Neural cell (in vitro differentiated cells): ENCODE results near the gene SETD1A. TPM values are rescaled to one million over a fixed set of nuclear protein-coding genes. Genes with fewer than 3 reads are reported as not detected.

Experiments
- H2AFZ ChIP-seq: fragments of 200-600, 300-800 bp; sonication (generic), shearing (Covaris generic); 2 replicates; pipeline ENCODE4 v1.6.0; 2014; ENCODE audit warnings: low read depth, mild to moderate bottlenecking, antibody characterized with exemption, low read length, moderate library complexity
- H3F3A ChIP-seq: fragments of 200-600 bp; shearing (Covaris generic); 2 replicates; pipeline ENCODE4 v1.6.1; 2016; ENCODE audit warnings: mild to moderate bottlenecking, moderate library complexity, mixed read lengths, antibody characterized with exemption, low read length; ENCODE audit not compliant: insufficient read depth, poor library complexity, severe bottlenecking
- H3K27ac ChIP-seq: fragments of 200-600, 300-800 bp; sonication (generic), shearing (Covaris generic); 2 replicates; pipeline ENCODE4 v1.5.1; 2014; ENCODE audit warnings: mild to moderate bottlenecking, low read length, moderate library complexity
- H3K27me3 ChIP-seq: fragments of 300-800, 200-600 bp; sonication (generic), shearing (Covaris generic); 2 replicates; pipeline ENCODE4 v1.6.0; 2014; ENCODE audit warnings: mild to moderate bottlenecking, low read depth, low read length, moderate library complexity; ENCODE audit not compliant: insufficient read depth
- H3K36me3 ChIP-seq: fragments of 300-800, 200-600 bp; sonication (generic), shearing (Covaris generic); 2 replicates; pipeline ENCODE4 v1.5.1; 2014; ENCODE audit warnings: mild to moderate bottlenecking, antibody characterized with exemption, low read length, moderate library complexity; ENCODE audit not compliant: insufficient read depth
- H3K4me2 ChIP-seq: fragments of 300-800, 200-600 bp; sonication (generic), shearing (Covaris generic); 2 replicates; pipeline ENCODE4 v1.6.0; 2014; ENCODE audit warnings: mild to moderate bottlenecking, low read length
- H3K4me3 ChIP-seq: fragments of 300-800, 200-600 bp; sonication (generic), shearing (Covaris generic); 2 replicates; pipeline ENCODE4 v1.5.1; 2014; ENCODE audit warnings: mild to moderate bottlenecking, low read length, moderate library complexity
- H3K79me2 ChIP-seq: fragments of 200-600 bp; shearing (Covaris generic); replicated peaks from 2 replicates; pipeline ENCODE4 v1.6.0; 2014; ENCODE audit warnings: mild to moderate bottlenecking, low read length, moderate library complexity; ENCODE audit not compliant: insufficient read depth
- H3K9ac ChIP-seq: fragments of 300-800, 200-600 bp; sonication (generic), shearing (Covaris generic); 2 replicates; pipeline ENCODE4 v1.6.1; 2016; ENCODE audit warnings: mild to moderate bottlenecking, low read length, mixed read lengths
- H3K9me2 ChIP-seq: fragments of 200-600 bp; shearing (Covaris generic); 2 replicates; pipeline ENCODE4 v1.6.1; 2016; ENCODE audit warnings: mild to moderate bottlenecking, low read length, mixed read lengths; ENCODE audit not compliant: insufficient read depth
- H3K9me3 ChIP-seq: fragments of 200-600, 300-800 bp; sonication (generic), shearing (Covaris generic); 2 replicates; pipeline ENCODE4 v1.6.1; 2016; ENCODE audit warnings: mild to moderate bottlenecking, mixed run types, low read length, moderate library complexity, mixed read lengths
- H4K20me1 ChIP-seq: fragments of 200-600 bp; shearing (Covaris generic); 2 replicates; pipeline ENCODE4 v1.6.1; 2016; ENCODE audit warnings: mild to moderate bottlenecking, mixed run types; ENCODE audit not compliant: insufficient read depth
- EP300 ChIP-seq: fragments of 450-650 bp; conservative IDR thresholded peaks from 2 replicates; pipeline ENCODE4 v1.6.1; 2014; ENCODE audit warnings: antibody characterized with exemption, mild to moderate bottlenecking, moderate library complexity; ENCODE audit not compliant: poor library complexity, severe bottlenecking
- EZH2 ChIP-seq: fragments of 200-600, 300-800 bp; shearing (Covaris generic), sonication (generic); IDR thresholded peaks from 2 replicates; pipeline ENCODE4 v1.6.1; 2014; ENCODE audit warnings: antibody characterized with exemption, low read length, borderline replicate concordance, mild to moderate bottlenecking; ENCODE audit not compliant: insufficient read depth, poor library complexity, severe bottlenecking
- MXI1 ChIP-seq: fragments of 450-650 bp; conservative IDR thresholded peaks from 2 replicates; pipeline ENCODE4 v1.6.1; 2014; ENCODE audit warnings: antibody characterized with exemption, mild to moderate bottlenecking; ENCODE audit not compliant: poor library complexity, severe bottlenecking
- POLR2AphosphoS5 ChIP-seq: IDR thresholded peaks from 2 replicates; pipeline ENCODE4 v1.6.1; 2012
- RAD21 ChIP-seq: fragments of 450-650 bp; conservative IDR thresholded peaks from 2 replicates; pipeline ENCODE4 v1.6.1; 2014; ENCODE audit warnings: antibody characterized with exemption, mild to moderate bottlenecking, moderate library complexity
- SMC3 ChIP-seq: fragments of 450-650 bp; conservative IDR thresholded peaks from 2 replicates; pipeline ENCODE4 v1.6.1; 2014; ENCODE audit warnings: antibody characterized with exemption, mild to moderate bottlenecking, moderate library complexity; ENCODE audit not compliant: poor library complexity
- TAF1 ChIP-seq: IDR thresholded peaks from 2 replicates; pipeline ENCODE4 v1.6.1; 2012; ENCODE audit warnings: low read depth
- polyA plus RNA-seq: library from polyadenylated mRNA; depleted of rRNA; stranded (reverse); fragments of >200 nt; gene quantifications from 2 replicates; pipeline ENCODE4 v1.2.3, GENCODE V29; 2014
- TF ChIP-seq, protein P1 (sequence below): IDR thresholded peaks from 2 replicates; pipeline ENCODE4 v1.6.1; 2012; ENCODE audit warnings: borderline replicate concordance
- TF ChIP-seq, protein P2 (sequence below): fragments of 450-650 bp; IDR thresholded peaks from 2 replicates; pipeline ENCODE4 v1.5.1; 2014; ENCODE audit warnings: antibody characterized with exemption, mild to moderate bottlenecking, moderate library complexity; ENCODE audit not compliant: poor library complexity, severe bottlenecking

The SETD1A gene
- polyA plus RNA-seq, 1 donor from 2014 or later = 1.4 TPM

DNA sequence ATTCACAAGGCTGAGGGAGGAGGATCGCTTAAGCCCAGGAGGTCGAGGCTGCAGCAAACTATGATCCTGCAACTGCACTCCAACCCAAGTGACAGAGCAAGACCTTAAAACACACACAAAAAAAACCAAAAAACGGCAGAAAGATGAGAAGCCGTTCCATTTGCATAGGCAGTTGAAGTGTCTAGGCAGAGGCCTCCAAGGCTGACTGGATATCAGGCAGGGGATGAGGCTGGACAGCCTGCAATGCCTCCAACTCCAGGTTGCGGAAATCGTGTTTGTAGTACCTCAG, 36.2 kb upstream of the SETD1A start:
- no peaks in the 10 kb centered on the region for H3K9me2 ChIP-seq
- H4K20me1 ChIP-seq = no peaks in the 10 kb centered on the region
- no peaks in the 10 kb centered on the region for H3F3A ChIP-seq
- H3K4me2 ChIP-seq = no peak overlapping the region
- no peaks in the 10 kb centered on the region for H3K27me3 ChIP-seq
- H3K9me3 ChIP-seq = no peaks in the 10 kb centered on the region
- H3K27ac ChIP-seq = peak overlapping the region; percentile 94
- TF ChIP-seq, protein P1, sequence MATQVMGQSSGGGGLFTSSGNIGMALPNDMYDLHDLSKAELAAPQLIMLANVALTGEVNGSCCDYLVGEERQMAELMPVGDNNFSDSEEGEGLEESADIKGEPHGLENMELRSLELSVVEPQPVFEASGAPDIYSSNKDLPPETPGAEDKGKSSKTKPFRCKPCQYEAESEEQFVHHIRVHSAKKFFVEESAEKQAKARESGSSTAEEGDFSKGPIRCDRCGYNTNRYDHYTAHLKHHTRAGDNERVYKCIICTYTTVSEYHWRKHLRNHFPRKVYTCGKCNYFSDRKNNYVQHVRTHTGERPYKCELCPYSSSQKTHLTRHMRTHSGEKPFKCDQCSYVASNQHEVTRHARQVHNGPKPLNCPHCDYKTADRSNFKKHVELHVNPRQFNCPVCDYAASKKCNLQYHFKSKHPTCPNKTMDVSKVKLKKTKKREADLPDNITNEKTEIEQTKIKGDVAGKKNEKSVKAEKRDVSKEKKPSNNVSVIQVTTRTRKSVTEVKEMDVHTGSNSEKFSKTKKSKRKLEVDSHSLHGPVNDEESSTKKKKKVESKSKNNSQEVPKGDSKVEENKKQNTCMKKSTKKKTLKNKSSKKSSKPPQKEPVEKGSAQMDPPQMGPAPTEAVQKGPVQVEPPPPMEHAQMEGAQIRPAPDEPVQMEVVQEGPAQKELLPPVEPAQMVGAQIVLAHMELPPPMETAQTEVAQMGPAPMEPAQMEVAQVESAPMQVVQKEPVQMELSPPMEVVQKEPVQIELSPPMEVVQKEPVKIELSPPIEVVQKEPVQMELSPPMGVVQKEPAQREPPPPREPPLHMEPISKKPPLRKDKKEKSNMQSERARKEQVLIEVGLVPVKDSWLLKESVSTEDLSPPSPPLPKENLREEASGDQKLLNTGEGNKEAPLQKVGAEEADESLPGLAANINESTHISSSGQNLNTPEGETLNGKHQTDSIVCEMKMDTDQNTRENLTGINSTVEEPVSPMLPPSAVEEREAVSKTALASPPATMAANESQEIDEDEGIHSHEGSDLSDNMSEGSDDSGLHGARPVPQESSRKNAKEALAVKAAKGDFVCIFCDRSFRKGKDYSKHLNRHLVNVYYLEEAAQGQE = no peak
- TF ChIP-seq, protein P2, sequence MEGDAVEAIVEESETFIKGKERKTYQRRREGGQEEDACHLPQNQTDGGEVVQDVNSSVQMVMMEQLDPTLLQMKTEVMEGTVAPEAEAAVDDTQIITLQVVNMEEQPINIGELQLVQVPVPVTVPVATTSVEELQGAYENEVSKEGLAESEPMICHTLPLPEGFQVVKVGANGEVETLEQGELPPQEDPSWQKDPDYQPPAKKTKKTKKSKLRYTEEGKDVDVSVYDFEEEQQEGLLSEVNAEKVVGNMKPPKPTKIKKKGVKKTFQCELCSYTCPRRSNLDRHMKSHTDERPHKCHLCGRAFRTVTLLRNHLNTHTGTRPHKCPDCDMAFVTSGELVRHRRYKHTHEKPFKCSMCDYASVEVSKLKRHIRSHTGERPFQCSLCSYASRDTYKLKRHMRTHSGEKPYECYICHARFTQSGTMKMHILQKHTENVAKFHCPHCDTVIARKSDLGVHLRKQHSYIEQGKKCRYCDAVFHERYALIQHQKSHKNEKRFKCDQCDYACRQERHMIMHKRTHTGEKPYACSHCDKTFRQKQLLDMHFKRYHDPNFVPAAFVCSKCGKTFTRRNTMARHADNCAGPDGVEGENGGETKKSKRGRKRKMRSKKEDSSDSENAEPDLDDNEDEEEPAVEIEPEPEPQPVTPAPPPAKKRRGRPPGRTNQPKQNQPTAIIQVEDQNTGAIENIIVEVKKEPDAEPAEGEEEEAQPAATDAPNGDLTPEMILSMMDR = no peak
- TF ChIP-seq RAD21 = no peak
- no peaks in the 10 kb centered on the region for H3K36me3 ChIP-seq
- H3K79me2 ChIP-seq = peaks cover 11% of the 10 kb centered on the region
- H3K4me3 ChIP-seq = peak overlapping the region; percentile 87
- H2AFZ ChIP-seq = no peak overlapping the region
- peak overlapping the region; percentile 76 for H3K9ac ChIP-seq

DNA sequence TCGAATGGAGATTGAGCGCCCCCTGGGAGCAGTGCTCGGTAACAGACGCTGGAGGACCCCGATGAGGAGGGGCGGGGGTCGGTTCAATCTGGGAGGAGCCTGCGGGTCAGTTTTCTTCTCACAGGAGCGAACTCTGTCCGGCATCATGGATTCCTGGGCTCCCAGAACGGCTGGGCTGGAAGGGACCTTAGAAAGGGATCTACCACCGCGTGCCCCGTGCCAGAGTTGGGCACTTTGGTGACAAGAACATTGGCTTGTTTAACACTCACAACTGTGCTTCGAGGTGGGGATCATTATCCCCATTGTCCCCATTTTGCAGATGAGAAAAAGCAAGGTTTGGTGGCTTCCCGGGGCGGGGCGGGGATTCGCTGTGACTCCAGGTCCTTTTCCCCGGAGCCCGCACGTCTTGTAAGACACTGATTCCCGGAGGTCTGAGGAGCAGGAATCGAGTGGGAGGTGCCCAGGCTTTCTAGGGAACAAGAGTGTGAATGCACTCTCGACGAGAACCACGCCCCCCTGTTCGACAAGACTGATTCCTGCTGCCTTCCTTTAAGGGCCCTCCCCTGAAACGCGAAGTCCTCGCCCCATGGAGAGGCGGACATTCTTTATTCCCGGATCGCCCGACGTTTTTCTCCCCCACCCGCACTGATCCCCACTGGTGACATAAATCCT, 35.7 kb upstream of the SETD1A start:
- peak overlapping the region; percentile 94 for H3K27ac ChIP-seq
- TF ChIP-seq, protein P1 = no peak
- TF ChIP-seq MXI1 = peak; percentile 14
- no peak for TF ChIP-seq EZH2
- TF ChIP-seq EP300 = no peak
- TF ChIP-seq TAF1 = peak; percentile 60
- peak; percentile 86 for TF ChIP-seq SMC3
- TF ChIP-seq RAD21 = peak; percentile 92
- TF ChIP-seq, protein P2 = peak; percentile 96
- TF ChIP-seq POLR2AphosphoS5 = peak; percentile 41
- no peaks in the 10 kb centered on the region for H3F3A ChIP-seq
- no peaks in the 10 kb centered on the region for H3K27me3 ChIP-seq
- H3K9me2 ChIP-seq = no peaks in the 10 kb centered on the region
- peak overlapping the region; percentile 87 for H3K4me3 ChIP-seq
- no peaks in the 10 kb centered on the region for H3K9me3 ChIP-seq
- peaks cover 11% of the 10 kb centered on the region for H3K79me2 ChIP-seq
- H3K4me2 ChIP-seq = peak overlapping the region; percentile 60
- H3K36me3 ChIP-seq = no peaks in the 10 kb centered on the region
- H2AFZ ChIP-seq = peak overlapping the region; percentile 51
- no peaks in the 10 kb centered on the region for H4K20me1 ChIP-seq
- peak overlapping the region; percentile 76 for H3K9ac ChIP-seq
